K562 (cell line): ENCODE data around the gene POFUT2. TPM values are rescaled to one million over a fixed set of nuclear protein-coding genes. Genes with fewer than 3 reads are reported as not detected.

Experiments used
- ATAC-seq: fragments of 200-7000 bp; cut with Tn5 transposase; 3 replicates; pipeline ENCODE4 v1.9.1; 2020; ENCODE audit warnings: moderate library complexity
- Bru-seq: library from RNA; stranded (reverse); fragments of 400-500 nt; gene quantifications from one replicate; lab custom pipeline; 2021; lab: Mats Ljungman, UMichigan
- BruChase-seq, 2 experiments: library from RNA; stranded (reverse); fragments of 400-500 nt; gene quantifications; one replicate each; lab custom pipeline; 2021; lab: Mats Ljungman, UMichigan
- BruUV-seq: library from RNA; stranded (reverse); fragments of 400-500 nt; replicated peaks from 2 replicates; lab custom pipeline; 2021; lab: Mats Ljungman, UMichigan
- CTCF ChIA-PET: fragments of 300-600 bp; formaldehyde crosslinking; extraction: SDS; loops from one replicate; lab custom pipeline; 2021; ENCODE audit warnings: low intra/inter-chr PET ratio; lab: Yijun Ruan, JAX
- POLR2A ChIA-PET: fragments of 300-600, 350-650 bp; sonication (Branson Sonifier 250); formaldehyde crosslinking; extraction: SDS; loops from one replicate; lab custom pipeline; 2021; ENCODE audit warnings: antibody characterized with exemption, inconsistent platforms; lab: Yijun Ruan, JAX
- DNase-seq, 4 experiments: peaks; one replicate each; pipeline versions ENCODE4 v3.0.0 to v3.0.0-alpha.2; 2011 to 2018; ENCODE audit warnings: low spot score in 3 of 4, mixed read lengths in 3 of 4; ENCODE audit errors: extremely low read depth in 1 of 4
- FAIRE-seq: peaks from 2 replicates; lab custom pipeline; 2011; peaks lifted over from hg19 to GRCh38; lab: Jason Lieb, UNC
- H2AFZ ChIP-seq: 2 replicates; pipeline ENCODE4 v1.6.0; 2011; ENCODE audit warnings: low read depth, low read length, control low read depth, inconsistent platforms
- H3K27ac ChIP-seq: fragments of 200-600 bp; 3 replicates; pipeline ENCODE4 v1.8.0; 2011; ENCODE audit warnings: low read depth, mild to moderate bottlenecking, control low read depth, inconsistent platforms, low read length, moderate library complexity, mixed read lengths; ENCODE audit errors: extremely low read depth
- H3K27me3 ChIP-seq, 2 experiments: fragments of 300-600 bp in 1 of 2; 2 replicates in 1 of 2; 3 replicates in 1 of 2; pipeline versions ENCODE4 v1.6.0 to v1.8.0; 2011; ENCODE audit warnings: inconsistent platforms in 2 of 2, low read length in 2 of 2, mild to moderate bottlenecking in 1 of 2, mixed read lengths in 1 of 2, moderate library complexity in 1 of 2; ENCODE audit not compliant: control insufficient read depth in 2 of 2, insufficient read depth in 2 of 2
- H3K36me3 ChIP-seq: fragments of 300-600 bp; 3 replicates; pipeline ENCODE4 v1.8.0; 2011; ENCODE audit warnings: mild to moderate bottlenecking, low read length, inconsistent platforms; ENCODE audit not compliant: control insufficient read depth, insufficient read depth
- H3K4me1 ChIP-seq, 2 experiments: fragments of 200-600 bp in 1 of 2; replicated peaks in 1 of 2; 2 replicates in 1 of 2; 3 replicates in 1 of 2; pipeline versions ENCODE4 v1.5.1 to v1.8.0; 2011; ENCODE audit warnings: inconsistent platforms in 2 of 2, low read length in 2 of 2, mild to moderate bottlenecking in 1 of 2, mixed read lengths in 1 of 2, moderate library complexity in 1 of 2; ENCODE audit not compliant: control insufficient read depth in 2 of 2, insufficient read depth in 2 of 2
- H3K4me2 ChIP-seq: 2 replicates; pipeline ENCODE4 v1.6.1; 2011; ENCODE audit warnings: low read length, control low read depth, inconsistent platforms, mixed read lengths; ENCODE audit not compliant: insufficient read depth
- H3K4me3 ChIP-seq: fragments of 200-600 bp; sonication (generic), shearing (Covaris generic); 2 replicates; pipeline ENCODE4 v1.5.1; 2016; ENCODE audit warnings: control low read depth, inconsistent platforms
- H3K79me2 ChIP-seq: fragments of 200-600 bp; 3 replicates; pipeline ENCODE4 v1.8.0; 2011; ENCODE audit warnings: low read length, inconsistent platforms; ENCODE audit not compliant: control insufficient read depth, insufficient read depth
- H3K9ac ChIP-seq, 2 experiments: 2 replicates each; pipeline versions ENCODE4 v1.6.0 to v1.6.1; 2011; ENCODE audit warnings: low read depth in 2 of 2, low read length in 2 of 2, control low read depth in 1 of 2, inconsistent platforms in 1 of 2, mild to moderate bottlenecking in 1 of 2, mixed read lengths in 1 of 2; ENCODE audit not compliant: insufficient read depth in 1 of 2
- H3K9me1 ChIP-seq: one replicate; pipeline ENCODE4 v1.6.0; 2011; ENCODE audit warnings: inconsistent platforms, mild to moderate bottlenecking, low read length, moderate library complexity; ENCODE audit not compliant: control insufficient read depth, insufficient read depth
- H3K9me3 ChIP-seq: replicated peaks from 2 replicates; pipeline ENCODE4 v1.5.1; 2011; ENCODE audit warnings: low read depth, low read length, inconsistent platforms; ENCODE audit not compliant: control insufficient read depth, insufficient read depth
- H4K20me1 ChIP-seq: replicated peaks from 2 replicates; pipeline ENCODE4 v1.6.1; 2011; ENCODE audit warnings: low read length, inconsistent platforms, mixed read lengths; ENCODE audit not compliant: control insufficient read depth, insufficient read depth
- BMI1 ChIP-seq: fragments of 150-350 bp; IDR thresholded peaks from 2 replicates; pipeline ENCODE4 v1.6.1; 2014; ENCODE audit warnings: low read length
- CHD1 ChIP-seq: fragments of 200-600 bp; sonication (generic); IDR thresholded peaks from one replicate; pipeline ENCODE4 v1.6.1; 2012; ENCODE audit warnings: mild to moderate bottlenecking, moderate library complexity, low read length, inconsistent platforms
- CTBP1 ChIP-seq: fragments of 450-650 bp; IDR thresholded peaks from 2 replicates; pipeline ENCODE4 v1.6.1; 2016; ENCODE audit warnings: borderline replicate concordance
- GATA2 ChIP-seq: sonication (generic); formaldehyde crosslinking; IDR thresholded peaks from 2 replicates; pipeline ENCODE4 v1.4.0; 2020; ENCODE audit warnings: mild to moderate bottlenecking, missing genetic modification reagents
- HNRNPL ChIP-seq: fragments of 200-400 bp; formaldehyde crosslinking; IDR thresholded peaks from 2 replicates; pipeline ENCODE4 v1.6.1; 2017; ENCODE audit warnings: low read depth, mild to moderate bottlenecking, low read length
- KDM5B ChIP-seq: fragments of 200-600 bp; sonication (generic); IDR thresholded peaks from 2 replicates; pipeline ENCODE4 v1.6.1; 2012; ENCODE audit warnings: low read depth, mild to moderate bottlenecking, moderate library complexity, low read length, control low read depth, inconsistent platforms; ENCODE audit not compliant: insufficient replicate concordance
- POLR2AphosphoS5 ChIP-seq: IDR thresholded peaks from 2 replicates; pipeline ENCODE4 v1.6.1; 2011; ENCODE audit warnings: mild to moderate bottlenecking, low read depth, low read length, moderate library complexity; ENCODE audit not compliant: control insufficient read depth, insufficient read depth
- POU5F1 ChIP-seq: fragments of 150-350 bp; IDR thresholded peaks from 2 replicates; pipeline ENCODE4 v1.6.1; 2014; ENCODE audit warnings: borderline replicate concordance, low read length, low read depth, mild to moderate bottlenecking; ENCODE audit not compliant: partially characterized antibody
- RB1 ChIP-seq: fragments of 450-650 bp; IDR thresholded peaks from 2 replicates; pipeline ENCODE4 v1.6.1; 2017; ENCODE audit warnings: low read depth, mild to moderate bottlenecking
- SUPT5H ChIP-seq: fragments of 450-650 bp; IDR thresholded peaks from 2 replicates; pipeline ENCODE4 v1.6.1; 2016
- TCF7 ChIP-seq: sonication (generic); IDR thresholded peaks from 2 replicates; pipeline ENCODE4 v1.6.1; 2016; ENCODE audit warnings: antibody characterized with exemption, borderline replicate concordance
- ZBTB2 ChIP-seq: fragments of 450-650 bp; IDR thresholded peaks from 2 replicates; pipeline ENCODE4 v1.6.1; 2016; ENCODE audit warnings: antibody characterized with exemption
- ZNF347 ChIP-seq: fragments of 450-650 bp; formaldehyde crosslinking; IDR thresholded peaks from 2 replicates; pipeline ENCODE4 v1.4.0; 2020; ENCODE audit warnings: low read depth, mild to moderate bottlenecking, moderate library complexity
- WGBS: fragments of 100-300 bp; shearing (Covaris generic); methylation state at CpG from one replicate; pipeline ENCODE4 v1.1.6; 2016; ENCODE audit warnings: low coverage, mixed read lengths; ENCODE audit not compliant: insufficient coverage; ENCODE audit errors: missing lambda C conversion rate; 5-methylcytosine and 5-hydroxymethylcytosine counted together
- in situ Hi-C: fragments of 300-500 bp; cut with MboI; formaldehyde crosslinking; loops from 4 replicates; pipeline ENCODE4 v1.15.0; 2018; ENCODE audit warnings: inconsistent platforms, mixed read lengths
- intact Hi-C: fragments of 100-400 bp; cut with micrococcal nuclease; formaldehyde crosslinking; loops from 2 replicates; pipeline ENCODE4 v1.14.2; 2022
- long read RNA-seq, 3 experiments: library from polyadenylated mRNA in 2 of 3; library from RNA in 1 of 3; unstranded in 2 of 3; stranded (forward) in 1 of 3; transcript quantifications; one replicate each; pipeline ENCODE4 v2.0.0, GENCODE V29; 2019 to 2022
- polyA minus RNA-seq, 3 experiments: library from RNA; depleted of rRNA, polyadenylated mRNA; stranded (reverse); fragments of >200 nt; gene quantifications; 2 replicates each; pipeline ENCODE4 v1.2.3, GENCODE V29; 2011
- polyA plus RNA-seq, 8 experiments: library from polyadenylated mRNA; depleted of rRNA in 4 of 8; stranded (reverse) in 5 of 8; unstranded in 3 of 8; fragments of >200 nt; fragmentation: Nextera tagmentation in 2 of 8; fragmentation: Illumina TruSeq in 1 of 8; extraction: Ambion mirVana in 2 of 8; extraction: Trizol in 1 of 8; gene quantifications; 2 replicates each; pipeline versions ENCODE4 v1.2.1 to v1.2.3, GENCODE V29; 2011 to 2014; ENCODE audit warnings: inconsistent platforms in 1 of 8, missing spikeins in 1 of 8
- total RNA-seq, 7 experiments: library from RNA; depleted of rRNA in 6 of 7; stranded (reverse); fragments of >200 nt in 6 of 7; fragmentation: Illumina TruSeq in 2 of 7; extraction: Trizol in 2 of 7; gene quantifications; 2 replicates each; pipeline versions ENCODE4 v1.2.1 to v1.2.3, GENCODE V29; 2011 to 2021; ENCODE audit warnings: low replicate concordance in 1 of 7

POFUT2 gene
- total RNA-seq (2011; cell fraction: chromatin; rRNA removed; ENCODE audit: low replicate concordance), result 120 and 232 TPM in 2 replicates
- 126 and 138 TPM in 2 replicates for total RNA-seq (2011; cell fraction: nucleolus; rRNA removed)
- 113 and 131 TPM in 2 replicates for total RNA-seq (2011; cell fraction: nucleoplasm; rRNA removed)
- total RNA-seq (2014; rRNA removed) (11.0 and 16.7 TPM in 2 replicates), total RNA-seq (2014; rRNA removed; fragmentation: Illumina TruSeq; extraction: Trizol) (7.6 and 9.2 TPM in 2 replicates), total RNA-seq (2015; rRNA removed; fragmentation: Illumina TruSeq; extraction: Trizol) (9.2 and 9.5 TPM in 2 replicates), total RNA-seq (2021) (24.2 and 24.6 TPM in 2 replicates), polyA plus RNA-seq (2011; rRNA removed) (15.6 and 25.2 TPM in 2 replicates), polyA plus RNA-seq (2014; fragmentation: Illumina TruSeq; extraction: Trizol) (18.0 and 21.0 TPM in 2 replicates), polyA plus RNA-seq (2014; fragmentation: Nextera tagmentation; extraction: Ambion mirVana) (1 to 10 TPM; 1.1 to 2.9 TPM), polyA plus RNA-seq (2014; rRNA removed) (18.3 and 21.2 TPM in 2 replicates), polyA minus RNA-seq (2011; rRNA and poly(A)+ RNA removed) (6.4 and 6.5 TPM in 2 replicates), Bru-seq, nascent RNA (percentile 69 among the genes with signal in this experiment), BruChase-seq, experiment 1, labeled RNA remaining after a 2-hour chase (percentile 75 among the genes with signal in this experiment), BruChase-seq, experiment 2, labeled RNA remaining after a 6-hour chase (percentile 83 among the genes with signal in this experiment)
- 9.5 and 12.5 TPM in 2 replicates for polyA plus RNA-seq (2011; cell fraction: cytosol; rRNA removed)
- polyA plus RNA-seq (2011; cell fraction: nucleus; rRNA removed), result 152 and 163 TPM in 2 replicates
- 16.7 and 35.4 TPM in 2 replicates for polyA plus RNA-seq (2012)
- 3.6 and 8.4 TPM in 2 replicates for polyA minus RNA-seq (2011; cell fraction: cytosol; rRNA and poly(A)+ RNA removed)
- polyA minus RNA-seq (2011; cell fraction: nucleus; rRNA and poly(A)+ RNA removed), result 33.5 and 49.3 TPM in 2 replicates
- long read RNA-seq, experiment 1, full-length matches to known transcripts, result 24 of 73 reads
- long read RNA-seq, experiment 1, partial matches to known transcripts, result 8 of 73 reads
- long read RNA-seq, experiment 1, other reads (novel, unspliced or antisense), result 41 of 73 reads
- long read RNA-seq, experiment 2, transcript POFUT2-203 (9 exons, 2,871 nt), result major isoform, 9 of 23 reads
- long read RNA-seq, experiment 2, partial matches to known transcripts, result 3 of 23 reads
- long read RNA-seq, experiment 2, other reads (novel, unspliced or antisense), result 9 of 23 reads
- long read RNA-seq, experiment 3, partial matches to known transcripts, result 0 of 5 reads
- long read RNA-seq, experiment 3, other reads (novel, unspliced or antisense), result 5 of 5 reads

GRCh38 chr21:45287438-45288391, at the start of gene POFUT2:
TSS of gene POFUT2 (minus strand) at chr21:45287895. CDS start at chr21:45287871, 24 bp downstream.
- H3K79me2 ChIP-seq, result peaks cover 13% of the 10 kb centered on the region; the same call in 2 of the 3 replicates
- H2AFZ ChIP-seq, result peak within 1 kb of the TSS; percentile 95
- no peaks in the 10 kb centered on the region for H3K27me3 ChIP-seq
- H3K36me3 ChIP-seq, result peaks cover 29% of the 10 kb centered on the region; the same call in 2 of the 3 replicates
- ChIA-PET CTCF (no interaction called here), POLR2A (interaction anchor here (0.6 to 1.2 kb wide), 12 partner anchors 10 to 753 kb away, joined by 3 to 11 read pairs (median 3); no protein-coding TSS in a partner anchor)
- peaks cover 4% of the 10 kb centered on the region for H3K9me1 ChIP-seq
- no peaks in the 10 kb centered on the region for H3K9me3 ChIP-seq
- DNase-seq (peak; percentile 98 to 100 (median 100)), ATAC-seq (peak; percentile 89), FAIRE-seq (peak; percentile 98)
- BruUV-seq, result no TSS peak
- H3K27ac ChIP-seq, result peak within 1 kb of the TSS; percentile 68; the same call in 2 of the 3 replicates
- H3K4me2 ChIP-seq, result peak within 1 kb of the TSS; percentile 75; the same call in 1 of the 2 replicates
- 1% methylated on average over 47 of the region's 90 CpGs for WGBS
- peak within 1 kb of the TSS; percentile 71 to 95; a peak in 3 of 4 replicates for H3K9ac ChIP-seq
- peaks cover 12 to 36% of the 10 kb centered on the region in 2 experiments; a peak in 4 of 5 replicates for H3K4me1 ChIP-seq
- peak within 1 kb of the TSS; percentile 92 for H3K4me3 ChIP-seq
- in situ Hi-C loops (loop anchor here (5.0 kb wide), 1 partner anchor 140 kb away; no protein-coding TSS in a partner anchor), intact Hi-C loops (no loop called here)
- H4K20me1 ChIP-seq, result no peaks in the 10 kb centered on the region
- TF ChIP-seq CHD1 (no peak), TCF7 (no peak), CTBP1 (no peak), POU5F1 (peak; percentile 56), RB1 (peak; percentile 41), ZBTB2 (peak; percentile 99), POLR2AphosphoS5 (peak; percentile 72; the same call in 1 of the 2 replicates), GATA2 (no peak), ZNF347 (no peak), SUPT5H (peak; percentile 90), BMI1 (peak; percentile 97), HNRNPL (no peak), KDM5B (peak; percentile 92)
